Measurements from ENCODE around the gene CDC42EP5.
A peak's percentile ranks its signal among the peaks of the same experiment; 100 is the strongest.

The CDC42EP5 gene

GRCh38 chr19:54461613-54462012, 11.5 kb downstream of the CDC42EP5 start:
- DNase-seq = no peak

- DNase-seq = no peak
These were observed 11.9 kb downstream of the CDC42EP5 start for GRCh38 chr19:54461210-54461609.

- DNase-seq = no peak
These were observed 12.7 kb downstream of the CDC42EP5 start for GRCh38 chr19:54460230-54461005.

GRCh38 chr19:54459282-54460229, 13.5 kb downstream of the CDC42EP5 start:
- no peak for DNase-seq

GRCh38 chr19:54458648-54459281, 14.3 kb downstream of the CDC42EP5 start:
- DNase-seq = no peak

- no peak for DNase-seq
These were observed 15.1 kb downstream of the CDC42EP5 start for GRCh38 chr19:54457773-54458647.

- no peak for DNase-seq
These were observed 16.4 kb downstream of the CDC42EP5 start for GRCh38 chr19:54456423-54457373.

- DNase-seq = no peak
These were observed 17.2 kb downstream of the CDC42EP5 start for GRCh38 chr19:54455786-54456422.

- DNase-seq = no peak
These were observed 18.1 kb downstream of the CDC42EP5 start for GRCh38 chr19:54454781-54455675.

- DNase-seq = no peak
These were observed 18.9 kb downstream of the CDC42EP5 start for GRCh38 chr19:54453921-54454780.

GRCh38 chr19:54452626-54453025, 20.5 kb downstream of the CDC42EP5 start:
- no peak for DNase-seq

GRCh38 chr19:54451997-54452396, 21.1 kb downstream of the CDC42EP5 start:
- no peak for DNase-seq

GRCh38 chr19:54451331-54451871, 21.7 kb downstream of the CDC42EP5 start:
- DNase-seq = no peak

- no peak for DNase-seq
These were observed 23.4 kb downstream of the CDC42EP5 start for GRCh38 chr19:54449701-54450069.

GRCh38 chr19:54448774-54449700, 24.1 kb downstream of the CDC42EP5 start, which contains the start of gene LENG8:
Gene LENG8, plus strand, starts transcription at chr19:54449199. Its CDS starts 2,146 bp downstream, at chr19:54451345.
- peak; percentile 68 for DNase-seq

GRCh38 chr19:54448040-54448773, 24.9 kb downstream of the CDC42EP5 start:
- no peak for DNase-seq
